Measurements from ENCODE around the gene MPHOSPH6. TPM values are rescaled to one million over a fixed set of nuclear protein-coding genes. Genes with fewer than 3 reads are reported as not detected.

The MPHOSPH6 gene
- total and polyA plus RNA-seq, 2 donors from 2014 or later: 22.7 to 28.2 TPM

DNA sequence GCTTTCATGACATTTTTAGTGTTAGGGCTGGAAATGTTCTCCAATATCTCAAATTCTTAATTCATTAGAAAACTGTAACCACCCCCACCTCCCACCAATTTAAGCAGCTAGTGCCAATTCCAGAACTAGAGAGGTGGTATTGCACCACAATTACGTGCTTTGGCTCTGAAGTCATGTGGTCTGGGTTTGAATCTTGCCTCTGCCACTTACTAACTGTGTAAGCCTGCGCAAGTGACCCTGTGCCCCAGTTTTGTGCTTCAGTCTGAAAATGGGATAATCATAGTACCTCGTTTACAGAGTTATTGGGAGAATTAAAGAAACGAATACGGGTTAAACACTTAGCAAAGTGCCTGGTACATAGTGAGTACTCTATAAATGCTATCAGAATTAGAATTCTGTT lies 14.2 kb upstream of the MPHOSPH6 start:
- Histone ChIP-seq H3K27me3 (ENCODE audit: control insufficient read depth, insufficient read depth, low read length) (no peaks in the 10 kb centered on the region), H3K4me3 (ENCODE audit: low read length in 3 of 3) (no peak overlapping the region), H3K27ac (ENCODE audit: low read depth in 2 of 2, low read length in 2 of 2) (no peak overlapping the region), H3K9me3 (ENCODE audit: control insufficient read depth in 2 of 3, insufficient read depth in 1 of 3, low read length in 3 of 3) (no peaks in the 10 kb centered on the region), H3K36me3 (ENCODE audit: control insufficient read depth in 2 of 3, insufficient read depth in 3 of 3, low read length in 3 of 3) (no peaks in the 10 kb centered on the region), H3K4me1 (ENCODE audit: control insufficient read depth in 2 of 3, insufficient read depth in 2 of 3, low read depth in 1 of 3, low read length in 3 of 3) (no peaks in the 10 kb centered on the region), H3K9ac (ENCODE audit: low read length in 3 of 3) (no peak overlapping the region)
- no peak for TF ChIP-seq CTCF (IDR thresholded peaks at IDR 0.05; ENCODE audit: borderline replicate concordance, extremely low read depth, insufficient read depth)
- intact Hi-C loops (cut with DNase I): no loop called here
- FAIRE-seq (no peak), DNase-seq (no peak)

DNA sequence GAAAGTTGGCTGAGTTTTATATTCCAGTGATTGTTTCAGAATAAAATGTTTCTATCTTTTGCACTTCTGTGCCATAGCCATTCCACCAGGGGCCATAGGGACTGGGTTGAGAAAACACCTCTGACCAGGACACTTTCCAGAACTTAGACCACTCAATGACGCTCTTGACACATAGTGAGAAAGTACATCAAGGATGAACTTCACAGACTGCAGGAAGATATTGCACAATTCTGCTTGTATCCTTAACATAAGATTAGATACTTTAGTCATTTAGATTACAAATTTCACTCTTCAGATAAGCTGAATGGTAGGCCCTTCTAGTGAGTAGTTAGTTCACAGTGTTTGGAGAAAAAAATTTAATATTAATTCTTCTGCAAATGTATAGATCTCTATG lies 13.0 kb upstream of the MPHOSPH6 start:
- DNase-seq (no peak), FAIRE-seq (no peak)
- Histone ChIP-seq H3K9ac (ENCODE audit: low read length in 3 of 3) (no peak overlapping the region), H3K36me3 (ENCODE audit: control insufficient read depth in 2 of 3, insufficient read depth in 3 of 3, low read length in 3 of 3) (no peaks in the 10 kb centered on the region), H3K27me3 (ENCODE audit: control insufficient read depth, insufficient read depth, low read length) (no peaks in the 10 kb centered on the region), H3K4me3 (ENCODE audit: low read length in 3 of 3) (no peak overlapping the region), H3K27ac (ENCODE audit: low read depth in 2 of 2, low read length in 2 of 2) (no peak overlapping the region), H3K9me3 (ENCODE audit: control insufficient read depth in 2 of 3, insufficient read depth in 1 of 3, low read length in 3 of 3) (no peaks in the 10 kb centered on the region), H3K4me1 (ENCODE audit: control insufficient read depth in 2 of 3, insufficient read depth in 2 of 3, low read depth in 1 of 3, low read length in 3 of 3) (no peaks in the 10 kb centered on the region)
- intact Hi-C loops (cut with DNase I): no loop called here
- no peak for TF ChIP-seq CTCF (IDR thresholded peaks at IDR 0.05; ENCODE audit: borderline replicate concordance, extremely low read depth, insufficient read depth)

GRCh38 chr16:82182266-82183003 lies 12.4 kb upstream of the MPHOSPH6 start:
- no peak overlapping the region for H3K9ac ChIP-seq (ENCODE audit: low read length in 3 of 3)
- no peak for TF ChIP-seq CTCF (IDR thresholded peaks at IDR 0.05; ENCODE audit: borderline replicate concordance, extremely low read depth, insufficient read depth)
- H3K36me3 ChIP-seq (ENCODE audit: control insufficient read depth in 2 of 3, insufficient read depth in 3 of 3, low read length in 3 of 3): no peaks in the 10 kb centered on the region
- DNase-seq: peak in 2 of 5 donors; percentile 33 to 81
- H3K9me3 ChIP-seq (ENCODE audit: control insufficient read depth in 2 of 3, insufficient read depth in 1 of 3, low read length in 3 of 3): no peaks in the 10 kb centered on the region
- no peaks in the 10 kb centered on the region for H3K27me3 ChIP-seq (ENCODE audit: control insufficient read depth, insufficient read depth, low read length)
- H3K27ac ChIP-seq (ENCODE audit: low read depth in 2 of 2, low read length in 2 of 2): no peak overlapping the region
- intact Hi-C loops (cut with DNase I): no loop called here
- FAIRE-seq: no peak
- H3K4me3 ChIP-seq (ENCODE audit: low read length in 3 of 3): no peak overlapping the region
- H3K4me1 ChIP-seq (ENCODE audit: control insufficient read depth in 2 of 3, insufficient read depth in 2 of 3, low read depth in 1 of 3, low read length in 3 of 3): no peaks in the 10 kb centered on the region

Measured in kidney (tissue), 14 donors.